ENCODE measurements around the gene CCDC124.

- TF ChIP-seq EZH2 (IDR thresholded peaks at IDR 0.05; ENCODE audit: borderline replicate concordance, low read depth, low read length, severe bottlenecking) = no peak
- TF ChIP-seq, protein P1, sequence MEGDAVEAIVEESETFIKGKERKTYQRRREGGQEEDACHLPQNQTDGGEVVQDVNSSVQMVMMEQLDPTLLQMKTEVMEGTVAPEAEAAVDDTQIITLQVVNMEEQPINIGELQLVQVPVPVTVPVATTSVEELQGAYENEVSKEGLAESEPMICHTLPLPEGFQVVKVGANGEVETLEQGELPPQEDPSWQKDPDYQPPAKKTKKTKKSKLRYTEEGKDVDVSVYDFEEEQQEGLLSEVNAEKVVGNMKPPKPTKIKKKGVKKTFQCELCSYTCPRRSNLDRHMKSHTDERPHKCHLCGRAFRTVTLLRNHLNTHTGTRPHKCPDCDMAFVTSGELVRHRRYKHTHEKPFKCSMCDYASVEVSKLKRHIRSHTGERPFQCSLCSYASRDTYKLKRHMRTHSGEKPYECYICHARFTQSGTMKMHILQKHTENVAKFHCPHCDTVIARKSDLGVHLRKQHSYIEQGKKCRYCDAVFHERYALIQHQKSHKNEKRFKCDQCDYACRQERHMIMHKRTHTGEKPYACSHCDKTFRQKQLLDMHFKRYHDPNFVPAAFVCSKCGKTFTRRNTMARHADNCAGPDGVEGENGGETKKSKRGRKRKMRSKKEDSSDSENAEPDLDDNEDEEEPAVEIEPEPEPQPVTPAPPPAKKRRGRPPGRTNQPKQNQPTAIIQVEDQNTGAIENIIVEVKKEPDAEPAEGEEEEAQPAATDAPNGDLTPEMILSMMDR (IDR thresholded peaks at IDR 0.05; ENCODE audit: borderline replicate concordance, extremely low read depth, low read length, poor library complexity, severe bottlenecking) = no peak
These were observed 23.6 kb upstream of the CCDC124 start for GRCh38 chr19:17909003-17909732.
